GM19239 (cell line): ENCODE data around the gene PSG5.
"Not testable (repeated sequence)": the region's sequence is repeated elsewhere in the genome, so short reads cannot be mapped to it uniquely, and the experiment has no call there.

Experiments used
- DNase-seq: peaks from one replicate; pipeline ENCODE4 v3.0.0; 2011; ENCODE audit warnings: low spot score; ENCODE audit not compliant: insufficient read length
- FAIRE-seq: peaks from 2 replicates; lab custom pipeline; 2011; peaks lifted over from hg19 to GRCh38; lab: Jason Lieb, UNC

The PSG5 gene

DNA sequence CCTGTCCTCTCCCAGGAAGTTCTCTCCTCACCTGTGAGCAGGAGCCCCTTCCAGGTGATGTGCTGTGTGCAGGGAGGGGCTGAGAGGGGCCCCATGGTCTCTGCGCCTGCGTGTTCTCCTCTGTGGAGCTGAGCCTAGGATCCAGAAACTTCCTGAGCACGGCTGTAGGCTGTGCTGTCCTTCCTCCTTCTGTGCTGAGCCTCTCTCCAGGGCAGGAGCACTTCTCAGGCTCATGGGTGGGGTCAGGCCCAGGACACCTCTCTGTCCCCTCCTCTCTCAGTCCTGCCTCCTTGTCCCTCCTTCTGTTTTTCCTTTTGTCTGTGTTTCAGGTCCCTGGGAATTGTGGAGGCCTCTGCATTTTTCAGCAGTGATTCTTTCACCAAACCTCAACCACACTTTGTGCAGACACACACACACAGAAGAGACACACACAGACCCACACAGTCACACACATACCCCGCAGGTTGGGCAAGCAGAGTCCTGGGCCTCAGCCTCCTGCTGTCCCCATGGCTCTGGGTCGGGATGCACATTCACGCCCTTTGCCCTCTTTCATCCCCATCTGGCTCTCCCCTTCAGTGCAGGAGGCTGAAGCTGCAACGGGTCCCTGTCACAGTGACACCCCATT lies at the start of gene PSG5:
PSG5 (minus strand) TSS at position 226 of the 625 bp plus-strand sequence; CDS start at position 95, 131 bp downstream.
- DNase-seq, FAIRE-seq: not testable (repeated sequence)

- not testable (repeated sequence) for FAIRE-seq
These were observed 49.4 kb upstream of the PSG5 start for GRCh38 chr19:43235686-43236085.

GRCh38 chr19:43229315-43229714 lies 43.0 kb upstream of the PSG5 start:
- FAIRE-seq, result no peak
- no peak for DNase-seq

More at GRCh38 chr19:43235686-43236085, 49.4 kb upstream of the PSG5 start:
- not testable (repeated sequence) for DNase-seq

DNA sequence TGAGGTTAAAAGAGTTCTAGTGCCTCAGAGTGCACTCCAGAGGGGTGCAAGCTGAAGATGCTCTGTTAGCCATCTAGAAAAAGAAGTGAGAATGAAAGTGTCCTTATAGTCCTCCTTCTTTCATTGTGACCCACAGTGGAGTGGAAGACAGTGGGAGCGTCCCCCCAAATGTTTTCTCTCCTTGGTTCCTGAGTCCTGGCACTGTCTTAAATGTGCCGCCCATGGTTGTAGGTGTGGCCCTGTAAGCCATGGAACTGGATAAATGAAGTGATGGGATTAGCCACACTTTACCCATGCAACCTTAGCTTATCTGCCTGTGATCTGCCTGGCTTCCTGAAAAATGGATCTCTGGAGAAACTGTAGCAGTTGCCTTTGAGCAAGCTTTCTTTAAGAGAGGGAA lies 42.4 kb upstream of the PSG5 start:
- not testable (repeated sequence) for DNase-seq, FAIRE-seq

- FAIRE-seq, DNase-seq: not testable (repeated sequence)
These were observed 40.6 kb upstream of the PSG5 start for GRCh38 chr19:43226986-43227385.

DNA sequence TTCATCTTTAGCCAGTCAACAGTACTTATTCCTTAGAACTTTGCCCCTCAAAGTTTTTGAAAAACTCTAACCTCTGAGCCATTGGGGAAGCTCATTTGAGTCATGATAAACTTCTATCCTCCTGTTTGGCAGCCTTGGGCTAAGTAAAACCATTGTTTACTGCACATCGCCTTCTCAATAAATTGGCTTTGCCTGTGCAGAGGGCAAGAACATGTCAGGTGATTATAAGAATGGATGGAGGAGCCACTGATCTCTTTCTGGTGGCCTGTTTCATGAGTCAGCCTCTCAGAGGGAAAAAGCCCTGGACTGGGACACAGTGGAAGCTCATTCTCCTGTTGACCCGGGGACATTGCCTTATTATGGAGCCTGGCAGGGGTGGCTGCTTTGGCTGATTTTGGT lies 38.5 kb upstream of the PSG5 start:
- FAIRE-seq, result no peak
- DNase-seq, result no peak

- not testable (repeated sequence) for FAIRE-seq, DNase-seq
These were observed 38.0 kb upstream of the PSG5 start for GRCh38 chr19:43224201-43224854.

DNA sequence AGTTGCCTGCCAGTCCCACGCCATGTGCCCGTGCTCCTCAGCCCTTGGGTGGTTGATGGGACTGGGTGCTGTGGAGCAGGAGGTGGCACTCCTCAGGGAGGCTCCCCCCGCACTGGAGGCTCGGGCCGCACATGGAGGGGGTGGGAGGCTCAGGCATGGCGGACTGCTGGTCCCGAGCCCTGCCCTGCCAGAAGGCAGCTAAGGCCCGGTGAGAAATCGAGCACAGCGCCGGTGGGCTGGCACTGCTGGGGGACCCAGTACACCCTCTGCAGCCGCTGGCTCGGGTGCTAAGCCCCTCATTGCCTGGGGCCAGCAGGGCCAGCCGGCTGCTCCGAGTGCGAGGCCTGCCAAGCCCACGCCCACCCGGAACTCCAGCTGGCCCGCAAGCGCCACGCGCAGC lies 35.6 kb upstream of the PSG5 start:
- not testable (repeated sequence) for FAIRE-seq

DNA sequence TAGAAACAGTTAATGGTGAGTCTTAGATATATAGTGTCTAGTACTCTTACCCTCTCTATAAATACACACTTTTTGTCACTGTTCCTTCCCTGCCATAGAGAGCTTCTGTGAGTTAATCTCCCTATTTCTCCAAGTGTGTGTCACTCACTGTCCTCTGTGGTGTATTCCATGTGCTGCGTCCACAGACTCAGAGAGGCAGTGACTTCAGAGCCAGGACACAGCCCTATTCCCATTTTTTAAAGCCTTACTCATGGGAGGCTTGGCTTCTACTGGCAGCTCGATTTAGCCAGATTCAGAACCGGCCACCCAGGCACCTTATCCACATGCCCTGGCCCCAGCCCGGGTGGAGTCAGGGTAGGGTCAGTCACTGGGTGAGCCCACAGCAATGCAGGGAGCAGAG lies 32.8 kb upstream of the PSG5 start:
- not testable (repeated sequence) for FAIRE-seq, DNase-seq

More for the DNA sequence above, 35.6 kb upstream of the PSG5 start:
- not testable (repeated sequence) for DNase-seq

GRCh38 chr19:43215881-43216280 lies 29.5 kb upstream of the PSG5 start:
- DNase-seq, FAIRE-seq: not testable (repeated sequence)

DNA sequence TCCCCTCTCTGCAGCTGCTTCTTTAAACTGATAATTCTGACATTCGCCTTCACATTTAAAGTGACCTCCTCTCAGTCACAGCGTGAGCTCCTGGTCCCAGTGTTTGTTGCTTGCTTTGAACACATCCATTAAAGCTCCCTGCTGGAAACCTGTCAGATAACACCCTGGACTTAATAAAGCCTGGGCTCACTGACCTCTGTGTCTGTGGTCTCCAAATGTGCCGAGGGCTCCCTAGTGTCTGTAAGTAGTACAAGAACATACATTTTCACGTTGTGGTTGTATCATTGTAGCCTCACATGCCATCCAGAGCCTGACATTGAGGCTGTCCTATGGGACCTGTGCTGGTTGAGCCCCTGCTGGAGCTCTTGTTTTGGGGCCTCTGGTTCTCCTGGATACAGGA lies 21.7 kb upstream of the PSG5 start:
- DNase-seq (no peak), FAIRE-seq (no peak)

- not testable (repeated sequence) for DNase-seq, FAIRE-seq
These were observed 20.8 kb upstream of the PSG5 start for GRCh38 chr19:43207174-43207573.

GRCh38 chr19:43205471-43206105 lies 19.3 kb upstream of the PSG5 start, which contains the start of gene PSG4:
TSS of gene PSG4 (minus strand) at chr19:43205638. CDS start at chr19:43205536, 102 bp downstream.
- FAIRE-seq, DNase-seq: not testable (repeated sequence)

GRCh38 chr19:43203611-43204010 lies 17.3 kb upstream of the PSG5 start:
- FAIRE-seq, DNase-seq: not testable (repeated sequence)

DNA sequence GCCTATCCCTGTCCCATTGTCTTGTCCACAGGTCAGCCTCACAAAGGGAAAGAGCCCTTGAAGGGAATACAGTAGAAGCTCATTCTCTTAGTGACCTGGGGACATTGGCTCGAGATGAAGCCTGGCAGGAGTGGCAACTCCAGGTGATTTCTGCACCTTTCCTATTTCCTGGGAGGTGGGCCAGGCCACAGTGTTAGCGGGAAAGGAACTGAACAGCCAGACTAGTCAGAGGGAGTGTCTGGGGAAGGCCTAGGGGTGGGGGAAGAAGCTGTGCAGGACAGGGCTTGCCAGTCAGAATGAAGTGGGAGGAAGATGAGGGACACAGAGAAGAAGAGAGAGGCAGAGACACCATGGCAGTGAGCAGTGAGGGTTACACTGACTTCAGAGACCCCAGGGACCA lies 15.6 kb upstream of the PSG5 start:
- not testable (repeated sequence) for DNase-seq, FAIRE-seq

- not testable (repeated sequence) for FAIRE-seq, DNase-seq
These were observed 15.0 kb upstream of the PSG5 start for GRCh38 chr19:43201337-43201801.

DNA sequence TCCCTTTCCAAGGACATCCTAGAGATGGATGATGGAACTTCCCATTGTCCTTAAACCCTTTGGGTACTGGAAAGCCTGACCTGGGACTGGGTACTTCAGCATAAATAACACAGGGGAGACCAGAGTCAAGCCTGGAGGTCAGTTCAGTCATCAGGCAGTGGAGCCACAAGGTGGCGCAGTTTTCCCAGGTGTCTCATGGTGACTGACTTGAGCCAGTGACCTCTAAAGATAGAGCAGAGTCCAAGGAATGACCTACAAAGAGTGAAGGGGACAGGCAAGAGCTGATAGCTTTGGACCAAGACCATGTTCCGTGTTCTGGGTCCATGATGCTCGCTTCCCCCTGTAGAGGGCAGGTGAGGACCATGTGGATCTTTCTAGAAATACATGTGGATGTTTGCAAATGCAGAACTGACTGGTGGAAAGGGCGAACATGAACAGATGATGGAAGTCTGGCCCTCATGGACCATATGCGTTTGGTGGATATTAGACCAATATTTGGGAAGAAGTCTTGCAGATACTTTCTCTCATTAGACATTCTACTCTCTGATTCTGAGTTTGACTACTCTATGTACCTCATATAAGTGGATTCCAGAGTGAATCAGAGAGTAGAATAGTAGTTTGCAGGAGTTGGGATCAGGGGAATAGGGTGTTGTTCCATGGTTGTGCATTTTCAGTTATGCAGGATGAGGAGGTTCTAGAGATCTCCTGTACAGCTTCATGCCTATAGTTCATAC lies 12.5 kb upstream of the PSG5 start:
- FAIRE-seq, DNase-seq: not testable (repeated sequence)

DNA sequence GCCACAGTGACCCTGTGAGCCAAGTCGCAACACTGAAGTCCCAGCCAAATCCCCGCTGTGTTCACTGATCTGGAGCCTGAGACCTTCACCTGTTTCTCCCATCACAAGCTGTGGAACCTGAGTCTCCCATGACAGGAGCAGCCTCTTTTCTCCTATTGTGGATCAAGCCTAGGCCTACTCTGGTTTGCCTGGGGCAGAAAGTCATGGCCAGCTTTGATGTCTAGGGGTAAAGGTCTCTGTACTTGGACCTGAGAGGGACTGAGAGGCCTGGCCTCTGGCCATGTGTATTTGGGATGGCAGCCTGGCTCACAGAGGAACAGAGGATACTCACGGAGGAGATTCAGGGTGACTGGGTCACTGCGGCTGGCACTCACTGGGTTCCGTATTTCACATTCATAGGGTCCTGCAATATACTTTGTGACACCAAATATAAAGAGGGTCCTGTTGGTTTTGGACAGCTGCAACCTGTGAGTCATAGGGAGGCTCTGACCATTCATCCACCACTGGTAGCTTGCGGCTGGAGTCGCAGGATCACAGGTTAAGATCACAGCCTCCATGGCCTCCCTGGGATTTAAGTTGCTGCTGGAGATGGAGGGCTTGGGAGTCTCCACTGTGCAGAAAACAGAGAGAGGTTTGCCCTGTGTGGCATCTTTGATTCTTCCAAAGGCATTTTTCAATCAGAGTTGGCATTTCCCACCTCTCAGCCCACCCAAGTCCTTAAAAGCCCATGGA lies 11.5 kb upstream of the PSG5 start:
- not testable (repeated sequence) for DNase-seq, FAIRE-seq

- not testable (repeated sequence) for DNase-seq, FAIRE-seq
These were observed 8.1 kb upstream of the PSG5 start for GRCh38 chr19:43194397-43194796.
